ENCODE data around the gene MFAP5.
A peak's percentile ranks its signal among the peaks of the same experiment; 100 is the strongest.

MFAP5 gene, protein sequence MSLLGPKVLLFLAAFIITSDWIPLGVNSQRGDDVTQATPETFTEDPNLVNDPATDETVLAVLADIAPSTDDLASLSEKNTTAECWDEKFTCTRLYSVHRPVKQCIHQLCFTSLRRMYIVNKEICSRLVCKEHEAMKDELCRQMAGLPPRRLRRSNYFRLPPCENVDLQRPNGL

DNA sequence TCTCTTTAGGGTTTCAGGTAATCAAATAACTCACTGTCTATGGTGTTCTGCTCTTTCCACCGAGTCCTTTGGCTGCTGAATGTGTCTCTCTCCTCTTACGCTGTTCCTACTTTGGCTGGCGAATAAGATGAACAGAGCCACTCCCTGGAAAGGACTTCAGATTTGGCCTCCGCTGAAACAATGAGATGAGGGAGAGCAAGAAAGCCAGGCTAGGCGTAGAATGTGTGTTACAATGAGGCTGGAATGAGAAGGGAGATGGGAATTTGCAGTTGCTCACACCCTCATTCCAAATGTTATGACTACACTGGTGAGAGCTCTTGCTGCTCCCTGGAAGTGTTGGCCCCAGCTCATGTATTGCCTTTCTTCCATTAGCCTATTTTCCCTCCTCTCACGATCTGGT, at the start of gene MFAP5:
Gene MFAP5, minus strand, starts transcription at position 234 of the 400 bp plus-strand sequence. CDS start 722 bp downstream, outside the sequence.
- DNase-seq (ENCODE audit: low read depth in 2 of 2), result no peak

DNA sequence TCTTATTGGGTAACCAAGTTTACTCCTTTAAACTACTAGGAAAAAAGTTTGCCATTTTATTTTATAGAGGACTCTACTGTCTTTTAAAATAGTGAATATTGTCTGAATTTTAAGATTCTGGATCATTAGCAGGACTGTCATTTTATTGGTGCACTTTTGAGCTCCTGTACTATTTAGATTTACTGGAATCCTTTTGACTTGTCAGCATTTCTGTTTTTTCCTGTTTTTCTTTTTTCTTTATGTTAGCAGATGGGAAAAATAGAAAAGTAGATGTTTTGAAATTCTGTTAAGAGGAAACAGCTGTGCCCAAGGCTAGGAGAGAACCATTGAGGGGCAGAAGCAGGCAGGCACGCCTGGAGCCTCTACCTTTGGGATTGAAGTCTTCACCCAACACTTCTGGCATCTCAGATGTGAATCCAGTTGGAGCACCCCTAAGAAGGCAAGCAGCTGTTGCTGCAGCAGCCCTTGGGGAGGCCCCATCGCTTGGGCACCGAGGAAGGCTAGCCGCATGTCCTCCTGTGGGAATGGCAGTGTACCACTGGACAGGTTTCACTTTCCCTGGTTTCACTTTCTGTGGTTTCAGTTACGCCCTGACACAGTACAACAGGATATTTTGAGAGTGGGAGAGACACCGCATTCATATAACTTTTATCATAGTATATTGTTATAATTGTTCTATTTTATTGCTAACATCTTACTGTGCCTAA, 46.7 kb upstream of the MFAP5 start:
- DNase-seq (ENCODE audit: low read depth in 2 of 2), result no peak

DNA sequence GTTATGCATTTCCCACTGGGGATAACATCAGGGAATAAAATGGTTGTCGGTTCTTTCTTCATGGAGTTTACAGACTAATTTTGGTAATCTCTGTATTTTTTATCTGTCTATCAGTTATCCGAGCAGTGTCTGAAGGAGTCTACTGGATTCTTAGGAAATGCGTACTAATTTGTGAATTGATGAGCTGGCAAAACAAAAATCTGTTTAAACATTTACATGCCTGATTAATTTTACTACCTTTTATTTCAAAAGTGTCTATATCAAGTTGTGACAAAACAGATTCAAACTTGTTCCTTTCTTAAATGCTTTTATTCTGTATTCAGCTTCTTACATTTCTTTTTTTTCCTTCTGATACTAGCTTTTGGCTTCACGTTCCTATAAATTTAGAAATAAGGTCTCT, 39.5 kb upstream of the MFAP5 start:
- DNase-seq (ENCODE audit: low read depth in 2 of 2), result no peak

DNA sequence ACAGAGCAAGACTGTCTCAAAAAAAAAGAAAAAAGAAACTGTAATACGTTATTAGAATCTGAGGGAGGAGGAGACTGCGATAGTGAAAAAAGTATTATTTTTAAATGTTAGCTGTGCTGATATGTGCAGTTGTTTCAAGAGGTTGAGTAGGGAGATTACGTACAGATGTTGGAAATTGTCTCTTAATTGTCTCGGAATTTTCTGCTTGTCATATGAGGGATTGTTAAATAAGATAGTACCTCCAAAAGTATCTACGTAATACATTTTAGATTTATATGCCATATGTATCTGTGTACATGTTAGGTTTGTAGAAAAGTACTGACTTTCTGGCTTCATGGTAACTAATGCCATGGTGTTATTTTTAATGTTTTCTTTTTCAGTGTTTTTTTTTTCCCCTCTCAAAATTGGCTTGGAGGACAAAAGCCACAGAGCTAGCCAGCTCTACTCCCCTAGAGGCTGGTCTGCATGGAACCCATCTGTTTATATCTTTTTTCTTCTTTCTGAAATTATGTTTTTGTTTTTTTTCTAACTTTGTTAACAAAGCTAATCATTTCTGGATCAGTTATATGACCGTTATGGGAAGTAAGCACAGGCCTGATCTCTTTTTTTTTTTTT, 38.5 kb upstream of the MFAP5 start:
- DNase-seq (ENCODE audit: low read depth in 2 of 2), result no peak

DNA sequence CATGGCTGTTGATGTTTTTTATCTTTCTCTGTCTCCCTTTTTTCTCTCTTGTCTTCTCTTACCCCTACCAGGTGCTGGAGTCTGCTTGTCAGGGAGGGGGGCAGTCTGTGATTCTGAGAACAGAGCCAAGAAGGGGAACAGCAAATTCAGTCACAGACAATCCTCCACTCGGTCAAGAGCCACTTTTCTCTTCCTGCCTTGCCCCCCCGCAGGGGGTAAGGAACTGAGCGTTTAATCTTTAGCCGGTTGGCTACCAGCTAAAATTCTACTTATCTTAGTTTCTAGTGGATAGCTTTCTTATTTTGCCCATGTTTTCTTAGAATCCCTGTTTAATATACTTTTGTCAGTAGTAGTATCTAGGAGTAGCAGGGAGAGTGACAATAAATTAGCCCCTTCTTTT, 37.1 kb upstream of the MFAP5 start:
- no peak for DNase-seq (ENCODE audit: low read depth in 2 of 2)

GRCh38 chr12:8698879-8699278, 36.3 kb upstream of the MFAP5 start:
- no peak for DNase-seq (ENCODE audit: low read depth in 2 of 2)

DNA sequence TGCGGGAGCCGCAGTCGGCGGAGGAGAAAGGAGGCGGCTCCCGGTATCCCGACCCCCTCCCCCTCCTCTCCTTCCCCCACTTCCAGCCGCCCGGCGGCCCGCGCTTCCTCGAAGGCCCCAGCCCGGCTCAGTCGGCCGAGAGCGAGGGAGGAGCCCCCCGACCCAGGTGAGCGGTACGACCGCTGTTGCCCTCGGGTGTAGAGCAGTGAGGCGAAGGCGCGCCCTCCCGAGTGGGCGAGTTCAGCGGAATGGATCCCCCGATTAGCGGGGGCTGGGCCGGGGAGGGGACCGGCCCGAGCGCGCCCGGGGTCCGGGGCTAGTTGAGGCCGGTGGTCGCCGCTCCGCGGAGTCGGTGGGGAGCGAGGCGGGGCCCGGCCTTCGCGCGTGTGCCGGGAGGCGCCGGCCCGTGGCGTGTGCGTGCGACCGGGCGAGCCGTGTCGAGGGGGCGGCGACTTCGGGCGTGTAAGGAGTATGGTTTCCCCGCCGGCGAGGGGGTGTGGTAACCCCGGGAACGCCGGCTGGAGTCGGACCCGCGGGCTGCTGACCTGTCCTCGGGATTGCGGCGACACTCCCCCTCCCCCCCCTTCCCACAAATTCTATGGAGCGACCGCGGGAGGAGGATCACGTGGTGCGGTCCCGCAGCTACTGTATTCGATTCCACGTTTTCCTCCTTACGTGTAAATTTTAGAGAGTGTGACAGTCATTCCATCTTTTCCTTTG, 35.7 kb upstream of the MFAP5 start:
- peak in 1 of 2 donors; percentile 17 for DNase-seq (ENCODE audit: low read depth in 2 of 2)

DNA sequence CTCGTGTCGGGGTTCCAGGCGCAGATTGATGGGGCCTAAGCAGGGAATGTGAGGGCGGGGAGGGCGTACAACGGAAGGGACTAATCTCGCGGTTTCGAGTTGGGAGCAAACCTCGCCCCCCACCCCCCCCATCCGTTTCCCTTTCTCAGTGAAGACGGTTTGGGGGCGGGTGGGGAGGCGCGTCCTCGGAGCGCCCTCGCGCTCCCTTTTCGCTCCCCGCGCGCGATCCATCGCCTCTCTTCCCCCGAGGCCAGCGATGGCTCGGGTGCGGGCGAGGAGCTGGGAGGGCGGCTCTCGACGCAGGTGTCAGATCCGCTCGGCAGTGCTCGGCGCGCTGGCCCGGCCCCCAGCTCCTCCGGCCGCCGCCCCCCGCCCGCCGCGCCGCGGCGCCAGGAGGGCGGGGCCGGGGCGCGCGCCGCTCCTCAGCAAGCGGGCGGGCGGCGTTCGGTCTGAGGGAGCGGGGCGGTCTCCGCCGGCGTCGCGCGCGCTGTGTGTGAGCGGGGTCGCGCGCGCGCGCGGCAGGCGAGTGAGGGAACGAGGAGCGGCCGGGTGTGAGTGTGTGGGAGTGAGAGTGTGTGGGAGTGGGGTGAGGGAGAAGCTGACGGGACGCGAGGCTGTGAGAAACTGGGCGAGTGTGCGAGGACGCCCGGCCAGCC, 35.0 kb upstream of the MFAP5 start, which contains the start of gene RIMKLB:
Gene RIMKLB, plus strand, starts transcription at position 516 of the 656 bp plus-strand sequence. CDS start 15,876 bp downstream, outside the sequence.
- DNase-seq (ENCODE audit: low read depth in 2 of 2), result peak; percentile 59 to 69

GRCh38 chr12:8697120-8697475, 34.5 kb upstream of the MFAP5 start:
- DNase-seq (ENCODE audit: low read depth in 2 of 2), result no peak

GRCh38 chr12:8696442-8697090, 33.9 kb upstream of the MFAP5 start:
- no peak for DNase-seq (ENCODE audit: low read depth in 2 of 2)

DNA sequence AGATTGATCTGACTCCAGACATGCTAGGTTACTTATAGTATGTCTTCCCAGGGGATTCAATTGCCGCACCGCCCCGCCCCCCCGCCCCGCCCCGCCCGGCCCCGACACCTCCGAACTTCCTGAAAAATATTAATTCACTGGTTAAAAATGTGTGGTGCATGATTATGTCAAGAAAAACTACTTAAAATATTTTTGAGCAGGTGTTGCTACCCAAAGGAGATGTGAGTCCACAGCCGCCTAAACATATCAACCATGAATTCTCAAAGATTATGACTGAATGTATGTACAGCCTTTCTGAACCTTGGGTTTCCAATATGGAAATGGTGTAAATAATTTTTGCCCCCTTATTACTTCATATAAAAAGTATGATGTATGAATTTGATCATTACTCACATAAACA, 32.5 kb upstream of the MFAP5 start:
- DNase-seq (ENCODE audit: low read depth in 2 of 2), result no peak

- no peak for DNase-seq (ENCODE audit: low read depth in 2 of 2)
Measured at GRCh38 chr12:8692573-8692972, 29.9 kb upstream of the MFAP5 start.

DNA sequence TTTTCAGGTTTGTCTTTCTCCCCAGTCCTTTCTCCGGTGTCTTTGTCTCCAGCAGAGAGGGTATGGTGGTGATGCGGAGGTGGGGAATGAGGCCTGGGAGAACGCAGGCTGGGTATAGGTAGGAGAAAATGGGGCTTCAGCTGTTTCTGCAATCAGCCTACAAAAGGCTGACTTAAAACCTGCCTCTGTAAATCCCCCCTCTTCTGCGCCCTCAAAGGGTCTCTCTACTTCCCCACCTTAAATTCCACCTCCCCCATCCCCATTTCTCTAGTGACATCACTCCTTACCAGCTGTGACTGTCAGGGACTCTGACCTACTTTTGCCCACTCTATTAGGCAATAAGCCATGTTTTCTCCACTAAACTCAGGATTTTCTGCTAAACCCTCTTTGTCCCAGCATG, 27.1 kb upstream of the MFAP5 start:
- no peak for DNase-seq (ENCODE audit: low read depth in 2 of 2)

GRCh38 chr12:8687846-8688601, 25.4 kb upstream of the MFAP5 start:
- DNase-seq (ENCODE audit: low read depth in 2 of 2), result no peak

DNA sequence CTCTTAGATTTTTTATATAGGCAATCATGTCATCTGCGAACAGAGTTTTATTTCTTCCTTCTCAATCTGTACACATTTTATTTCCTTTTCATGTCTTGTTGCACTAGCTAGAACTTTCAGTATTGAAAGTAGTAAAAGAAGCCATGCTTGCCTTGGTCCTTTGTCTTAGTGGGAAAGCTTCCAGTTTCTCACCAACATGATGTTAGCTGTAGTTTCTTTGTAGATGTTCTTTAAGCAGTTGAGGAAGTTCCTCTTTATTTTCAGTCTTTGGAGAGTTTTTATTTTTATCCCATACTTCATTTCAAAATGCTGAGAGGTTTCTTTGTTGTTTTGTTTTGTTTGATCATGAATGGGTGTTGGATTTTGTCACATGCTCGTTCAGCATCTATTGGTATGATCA, 22.4 kb upstream of the MFAP5 start:
- DNase-seq (ENCODE audit: low read depth in 2 of 2), result no peak

DNA sequence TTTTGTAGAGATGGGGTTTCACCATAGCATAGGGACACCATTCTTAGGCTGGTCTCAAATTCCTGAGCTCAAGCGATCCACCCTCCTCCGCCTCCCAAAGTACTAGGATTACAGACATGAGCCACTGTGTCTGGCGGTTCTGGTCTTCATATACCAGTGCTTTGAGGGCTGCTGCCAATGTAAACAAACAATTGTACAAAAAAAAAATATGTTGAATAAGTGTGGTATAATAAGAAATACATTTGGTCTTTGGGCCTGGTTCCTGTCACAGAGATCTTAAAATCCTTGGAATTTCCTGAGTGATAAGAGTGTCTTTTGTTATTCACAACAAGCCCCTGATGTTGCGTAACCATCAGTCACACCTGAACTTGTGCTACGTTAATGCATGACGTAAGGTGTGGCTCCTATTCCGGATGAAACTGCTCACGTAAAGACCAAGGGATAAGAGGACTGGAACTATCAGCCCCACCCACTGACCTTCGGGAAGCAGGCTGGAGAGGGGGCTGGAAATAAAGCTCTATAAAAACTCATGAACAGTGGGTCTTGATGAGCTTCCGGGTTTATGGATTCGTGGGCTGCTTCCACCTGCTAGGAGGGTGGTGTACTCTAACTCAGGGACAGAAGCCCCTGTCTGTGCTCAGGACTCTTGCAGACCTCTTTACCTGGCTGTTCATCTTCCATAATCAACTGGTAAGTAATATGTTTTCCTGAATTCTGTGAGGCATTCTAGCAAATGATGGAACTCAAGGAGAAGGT, 18.7 kb upstream of the MFAP5 start:
- no peak for DNase-seq (ENCODE audit: low read depth in 2 of 2)

- no peak for DNase-seq (ENCODE audit: low read depth in 2 of 2)
Measured at GRCh38 chr12:8680533-8680932, 17.9 kb upstream of the MFAP5 start.

DNA sequence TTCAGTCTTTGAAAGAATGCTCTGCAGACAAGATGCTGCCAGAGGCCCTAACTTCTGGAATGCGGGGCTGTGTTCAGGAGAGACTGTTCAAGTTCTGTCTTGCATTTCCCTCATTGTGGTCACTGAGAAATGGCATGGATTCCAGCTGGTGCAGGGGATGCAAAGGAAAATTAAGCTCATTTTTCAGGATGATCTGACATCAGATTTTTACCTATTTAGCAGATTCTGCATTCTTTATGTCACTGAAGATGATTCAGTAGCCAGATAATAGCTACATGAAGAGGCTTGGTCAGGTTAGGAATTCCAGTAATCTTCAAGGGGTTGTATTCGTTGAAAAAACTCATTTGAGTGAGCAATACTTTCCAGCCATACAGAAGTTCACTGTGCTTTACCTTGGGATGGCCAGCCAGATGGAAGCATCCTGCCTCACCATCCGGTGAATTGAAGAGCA, 16.1 kb upstream of the MFAP5 start:
- no peak for DNase-seq (ENCODE audit: low read depth in 2 of 2)

DNA sequence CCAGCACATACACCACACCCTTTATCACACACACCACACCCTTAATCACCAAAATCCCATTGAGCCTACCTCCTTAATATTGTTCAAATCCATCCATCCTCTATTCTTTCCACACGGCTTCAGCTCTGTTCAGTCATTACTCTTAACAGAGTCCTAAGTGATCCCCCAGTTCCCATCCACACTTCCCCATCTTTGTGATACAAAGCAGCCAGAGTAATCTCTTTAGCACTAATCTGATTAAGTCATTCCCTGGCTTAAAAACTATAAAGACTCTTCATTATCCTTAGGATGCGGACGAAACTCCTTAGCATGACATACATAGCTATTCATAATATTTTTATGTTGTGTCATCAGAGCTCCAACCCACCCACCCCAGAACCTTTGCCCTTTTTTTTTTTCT, 14.7 kb upstream of the MFAP5 start:
- DNase-seq (ENCODE audit: low read depth in 2 of 2), result no peak

DNA sequence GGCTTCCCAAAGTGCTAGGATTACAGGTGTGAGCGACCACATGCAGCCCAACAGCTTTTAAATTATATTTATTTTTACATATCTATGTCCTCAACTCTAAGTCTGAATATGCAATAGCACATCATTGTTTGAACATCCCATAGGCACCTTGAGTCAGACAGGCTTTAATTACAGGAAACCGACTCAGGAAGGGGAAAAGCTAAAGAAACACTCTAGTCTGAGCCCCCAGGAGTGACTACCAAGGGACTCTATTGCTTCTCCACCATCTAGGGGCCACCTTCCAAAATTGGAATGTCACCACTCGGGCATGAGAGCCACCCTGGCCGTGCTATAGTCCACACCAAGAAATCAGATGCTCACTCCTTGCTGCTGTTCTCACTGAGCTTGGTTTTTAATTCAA, 14.0 kb upstream of the MFAP5 start:
- DNase-seq (ENCODE audit: low read depth in 2 of 2), result no peak

All from stimulated activated CD8-positive, alpha-beta memory T cell treated with anti-CD3 and anti-CD28 coated beads, Interleukin-2, amount 100 ng/mL, for 1 hour (primary cell).